K562 (cell line): ENCODE results near the gene SLC13A3. TPM values are rescaled to one million over a fixed set of nuclear protein-coding genes. Genes with fewer than 3 reads are reported as not detected.

Source experiments
- ATAC-seq: fragments of 200-7000 bp; cut with Tn5 transposase; 3 replicates; pipeline ENCODE4 v1.9.1; 2020; ENCODE audit warnings: moderate library complexity
- BruUV-seq: library from RNA; stranded (reverse); fragments of 400-500 nt; replicated peaks from 2 replicates; lab custom pipeline; 2021; lab: Mats Ljungman, UMichigan
- CTCF ChIA-PET: fragments of 300-600 bp; formaldehyde crosslinking; extraction: SDS; loops from one replicate; lab custom pipeline; 2021; ENCODE audit warnings: low intra/inter-chr PET ratio; lab: Yijun Ruan, JAX
- POLR2A ChIA-PET: fragments of 300-600, 350-650 bp; sonication (Branson Sonifier 250); formaldehyde crosslinking; extraction: SDS; loops from one replicate; lab custom pipeline; 2021; ENCODE audit warnings: antibody characterized with exemption, inconsistent platforms; lab: Yijun Ruan, JAX
- DNase-seq, 4 experiments: peaks; one replicate each; pipeline versions ENCODE4 v3.0.0 to v3.0.0-alpha.2; 2011 to 2018; ENCODE audit warnings: low spot score in 3 of 4, mixed read lengths in 3 of 4; ENCODE audit errors: extremely low read depth in 1 of 4
- FAIRE-seq: peaks from 2 replicates; lab custom pipeline; 2011; peaks lifted over from hg19 to GRCh38; lab: Jason Lieb, UNC
- H2AFZ ChIP-seq: 2 replicates; pipeline ENCODE4 v1.6.0; 2011; ENCODE audit warnings: low read depth, low read length, control low read depth, inconsistent platforms
- H3K27ac ChIP-seq: fragments of 200-600 bp; 3 replicates; pipeline ENCODE4 v1.8.0; 2011; ENCODE audit warnings: low read depth, mild to moderate bottlenecking, control low read depth, inconsistent platforms, low read length, moderate library complexity, mixed read lengths; ENCODE audit errors: extremely low read depth
- H3K27me3 ChIP-seq, 2 experiments: fragments of 300-600 bp in 1 of 2; 2 replicates in 1 of 2; 3 replicates in 1 of 2; pipeline versions ENCODE4 v1.6.0 to v1.8.0; 2011; ENCODE audit warnings: inconsistent platforms in 2 of 2, low read length in 2 of 2, mild to moderate bottlenecking in 1 of 2, mixed read lengths in 1 of 2, moderate library complexity in 1 of 2; ENCODE audit not compliant: control insufficient read depth in 2 of 2, insufficient read depth in 2 of 2
- H3K36me3 ChIP-seq: fragments of 300-600 bp; 3 replicates; pipeline ENCODE4 v1.8.0; 2011; ENCODE audit warnings: mild to moderate bottlenecking, low read length, inconsistent platforms; ENCODE audit not compliant: control insufficient read depth, insufficient read depth
- H3K4me1 ChIP-seq, 2 experiments: fragments of 200-600 bp in 1 of 2; replicated peaks in 1 of 2; 2 replicates in 1 of 2; 3 replicates in 1 of 2; pipeline versions ENCODE4 v1.5.1 to v1.8.0; 2011; ENCODE audit warnings: inconsistent platforms in 2 of 2, low read length in 2 of 2, mild to moderate bottlenecking in 1 of 2, mixed read lengths in 1 of 2, moderate library complexity in 1 of 2; ENCODE audit not compliant: control insufficient read depth in 2 of 2, insufficient read depth in 2 of 2
- H3K4me2 ChIP-seq: 2 replicates; pipeline ENCODE4 v1.6.1; 2011; ENCODE audit warnings: low read length, control low read depth, inconsistent platforms, mixed read lengths; ENCODE audit not compliant: insufficient read depth
- H3K4me3 ChIP-seq: fragments of 200-600 bp; sonication (generic), shearing (Covaris generic); 2 replicates; pipeline ENCODE4 v1.5.1; 2016; ENCODE audit warnings: control low read depth, inconsistent platforms
- H3K79me2 ChIP-seq: fragments of 200-600 bp; 3 replicates; pipeline ENCODE4 v1.8.0; 2011; ENCODE audit warnings: low read length, inconsistent platforms; ENCODE audit not compliant: control insufficient read depth, insufficient read depth
- H3K9ac ChIP-seq, 2 experiments: 2 replicates each; pipeline versions ENCODE4 v1.6.0 to v1.6.1; 2011; ENCODE audit warnings: low read depth in 2 of 2, low read length in 2 of 2, control low read depth in 1 of 2, inconsistent platforms in 1 of 2, mild to moderate bottlenecking in 1 of 2, mixed read lengths in 1 of 2; ENCODE audit not compliant: insufficient read depth in 1 of 2
- H3K9me1 ChIP-seq: one replicate; pipeline ENCODE4 v1.6.0; 2011; ENCODE audit warnings: inconsistent platforms, mild to moderate bottlenecking, low read length, moderate library complexity; ENCODE audit not compliant: control insufficient read depth, insufficient read depth
- H3K9me3 ChIP-seq: replicated peaks from 2 replicates; pipeline ENCODE4 v1.5.1; 2011; ENCODE audit warnings: low read depth, low read length, inconsistent platforms; ENCODE audit not compliant: control insufficient read depth, insufficient read depth
- H4K20me1 ChIP-seq: replicated peaks from 2 replicates; pipeline ENCODE4 v1.6.1; 2011; ENCODE audit warnings: low read length, inconsistent platforms, mixed read lengths; ENCODE audit not compliant: control insufficient read depth, insufficient read depth
- CEBPB ChIP-seq: fragments of 450-650 bp; IDR thresholded peaks from 2 replicates; pipeline ENCODE4 v1.6.1; 2016; ENCODE audit warnings: missing genetic modification characterization, missing compliant biosample characterization
- CEBPG ChIP-seq, 3 experiments: fragments of 200-800 bp in 1 of 3; sonication (Bioruptor generic) in 1 of 3; sonication (generic) in 1 of 3; formaldehyde crosslinking in 1 of 3; IDR thresholded peaks in 2 of 3; conservative IDR thresholded peaks in 1 of 3; 2 replicates each; pipeline versions ENCODE4 v1.6.1 to v1.8.0; 2016 to 2022; ENCODE audit warnings: missing compliant biosample characterization in 2 of 3, missing genetic modification characterization in 2 of 3, mild to moderate bottlenecking in 1 of 3, missing genetic modification reagents in 1 of 3
- MTF1 ChIP-seq: fragments of 250-450 bp; sonication (Bioruptor Pico); IDR thresholded peaks from 2 replicates; pipeline ENCODE4 v1.9.0; 2021; ENCODE audit warnings: moderate library complexity, mild to moderate bottlenecking, inconsistent platforms, borderline replicate concordance
- OTX1 ChIP-seq: fragments of 450-650 bp; formaldehyde crosslinking; IDR thresholded peaks from 2 replicates; pipeline ENCODE4 v1.4.0; 2022; ENCODE audit warnings: mild to moderate bottlenecking
- RAD51 ChIP-seq: fragments of 450-650 bp; IDR thresholded peaks from 2 replicates; pipeline ENCODE4 v1.7.1; 2016; ENCODE audit warnings: low read depth, mild to moderate bottlenecking, borderline replicate concordance
- ZNF445 ChIP-seq: fragments of 250-450 bp; sonication (Bioruptor Pico); IDR thresholded peaks from 2 replicates; pipeline ENCODE4 v1.4.0; 2020; ENCODE audit warnings: low read depth, mild to moderate bottlenecking, moderate library complexity
- WGBS: fragments of 100-300 bp; shearing (Covaris generic); methylation state at CpG from one replicate; pipeline ENCODE4 v1.1.6; 2016; ENCODE audit warnings: low coverage, mixed read lengths; ENCODE audit not compliant: insufficient coverage; ENCODE audit errors: missing lambda C conversion rate; 5-methylcytosine and 5-hydroxymethylcytosine counted together
- in situ Hi-C: fragments of 300-500 bp; cut with MboI; formaldehyde crosslinking; loops from 4 replicates; pipeline ENCODE4 v1.15.0; 2018; ENCODE audit warnings: inconsistent platforms, mixed read lengths
- intact Hi-C: fragments of 100-400 bp; cut with micrococcal nuclease; formaldehyde crosslinking; loops from 2 replicates; pipeline ENCODE4 v1.14.2; 2022
- polyA plus RNA-seq, 8 experiments: library from polyadenylated mRNA; depleted of rRNA in 4 of 8; stranded (reverse) in 5 of 8; unstranded in 3 of 8; fragments of >200 nt; fragmentation: Nextera tagmentation in 2 of 8; fragmentation: Illumina TruSeq in 1 of 8; extraction: Ambion mirVana in 2 of 8; extraction: Trizol in 1 of 8; gene quantifications; 2 replicates each; pipeline versions ENCODE4 v1.2.1 to v1.2.3, GENCODE V29; 2011 to 2014; ENCODE audit warnings: inconsistent platforms in 1 of 8, missing spikeins in 1 of 8
- total RNA-seq, 7 experiments: library from RNA; depleted of rRNA in 6 of 7; stranded (reverse); fragments of >200 nt in 6 of 7; fragmentation: Illumina TruSeq in 2 of 7; extraction: Trizol in 2 of 7; gene quantifications; 2 replicates each; pipeline versions ENCODE4 v1.2.1 to v1.2.3, GENCODE V29; 2011 to 2021; ENCODE audit warnings: low replicate concordance in 1 of 7
- TF ChIP-seq, protein P1 (sequence below), 3 experiments: IDR thresholded peaks in 2 of 3; conservative IDR thresholded peaks in 1 of 3; 2 replicates each; pipeline ENCODE4 v1.5.1; 2011 to 2012; ENCODE audit warnings: low read length in 3 of 3, mild to moderate bottlenecking in 3 of 3, control low read depth in 2 of 3, improper control_type of control experiment in 1 of 3, inconsistent platforms in 1 of 3, low read depth in 1 of 3, mixed read lengths in 1 of 3, moderate library complexity in 1 of 3; ENCODE audit not compliant: insufficient read depth in 2 of 3

SLC13A3 gene
- total and polyA plus RNA-seq, 9 of the 15 experiments (the other 6 are each of a cell fraction or from before 2014, with no cell fraction given), result 5.5 to 16.4 (median 8.5) TPM

DNA sequence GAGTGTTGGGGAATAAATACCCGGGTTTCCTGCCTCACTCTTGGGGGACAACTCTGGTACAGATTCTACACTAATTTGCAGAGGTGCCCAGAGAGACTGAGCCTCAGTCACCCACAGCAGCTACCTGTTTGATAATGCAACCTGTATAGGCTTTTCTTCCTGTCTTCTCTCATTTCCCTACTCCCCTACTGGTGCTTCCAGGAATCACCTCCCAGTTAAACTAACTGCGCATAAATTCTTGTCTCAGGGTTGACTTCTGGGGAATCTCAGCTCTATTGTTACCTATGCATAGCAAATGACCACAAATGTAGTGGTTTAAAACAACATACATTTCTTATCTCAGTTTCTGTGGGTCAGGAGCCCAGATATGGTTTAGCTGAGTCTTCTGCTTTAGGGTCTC lies 112.1 kb downstream of the SLC13A3 start:
- POLR2A ChIA-PET, result no interaction called here
- Histone ChIP-seq H4K20me1 (no peaks in the 10 kb centered on the region), H3K36me3 (no peaks in the 10 kb centered on the region), H3K9me3 (no peaks in the 10 kb centered on the region), H3K4me2 (no peak overlapping the region), H2AFZ (no peak overlapping the region), H3K4me3 (no peak overlapping the region), H3K79me2 (no peaks in the 10 kb centered on the region), H3K27ac (no peak overlapping the region), H3K4me1 (peaks cover 0 to 5% of the 10 kb centered on the region in 2 experiments; a peak in 1 of 5 replicates), H3K9me1 (no peaks in the 10 kb centered on the region), H3K9ac (no peak overlapping the region), H3K27me3 (peaks cover 16 to 24% of the 10 kb centered on the region in 2 experiments; a peak in 4 of 5 replicates)
- CTCF ChIA-PET, result no interaction called here
- intact Hi-C loops, result no loop called here
- ATAC-seq, result no peak
- TF ChIP-seq, protein P1, sequence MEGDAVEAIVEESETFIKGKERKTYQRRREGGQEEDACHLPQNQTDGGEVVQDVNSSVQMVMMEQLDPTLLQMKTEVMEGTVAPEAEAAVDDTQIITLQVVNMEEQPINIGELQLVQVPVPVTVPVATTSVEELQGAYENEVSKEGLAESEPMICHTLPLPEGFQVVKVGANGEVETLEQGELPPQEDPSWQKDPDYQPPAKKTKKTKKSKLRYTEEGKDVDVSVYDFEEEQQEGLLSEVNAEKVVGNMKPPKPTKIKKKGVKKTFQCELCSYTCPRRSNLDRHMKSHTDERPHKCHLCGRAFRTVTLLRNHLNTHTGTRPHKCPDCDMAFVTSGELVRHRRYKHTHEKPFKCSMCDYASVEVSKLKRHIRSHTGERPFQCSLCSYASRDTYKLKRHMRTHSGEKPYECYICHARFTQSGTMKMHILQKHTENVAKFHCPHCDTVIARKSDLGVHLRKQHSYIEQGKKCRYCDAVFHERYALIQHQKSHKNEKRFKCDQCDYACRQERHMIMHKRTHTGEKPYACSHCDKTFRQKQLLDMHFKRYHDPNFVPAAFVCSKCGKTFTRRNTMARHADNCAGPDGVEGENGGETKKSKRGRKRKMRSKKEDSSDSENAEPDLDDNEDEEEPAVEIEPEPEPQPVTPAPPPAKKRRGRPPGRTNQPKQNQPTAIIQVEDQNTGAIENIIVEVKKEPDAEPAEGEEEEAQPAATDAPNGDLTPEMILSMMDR (IDR thresholded peaks at IDR 0.05 in 2 of 3, conservative IDR thresholded peaks at IDR 0.05 in 1 of 3; ENCODE audit: insufficient read depth in 2 of 3, low read depth in 1 of 3, low read length in 3 of 3), result peak in 1 of 3 experiments; percentile 10; a peak in 1 of 6 replicates
- TF ChIP-seq MTF1, result no peak
- TF ChIP-seq OTX1 (CRISPR knock-in tag), result no peak
- BruUV-seq, result no TSS peak
- no peak for FAIRE-seq
- WGBS, result 9% methylated on average over 2 of the region's 2 CpGs
- no peak for DNase-seq
- in situ Hi-C loops, result no loop called here

DNA sequence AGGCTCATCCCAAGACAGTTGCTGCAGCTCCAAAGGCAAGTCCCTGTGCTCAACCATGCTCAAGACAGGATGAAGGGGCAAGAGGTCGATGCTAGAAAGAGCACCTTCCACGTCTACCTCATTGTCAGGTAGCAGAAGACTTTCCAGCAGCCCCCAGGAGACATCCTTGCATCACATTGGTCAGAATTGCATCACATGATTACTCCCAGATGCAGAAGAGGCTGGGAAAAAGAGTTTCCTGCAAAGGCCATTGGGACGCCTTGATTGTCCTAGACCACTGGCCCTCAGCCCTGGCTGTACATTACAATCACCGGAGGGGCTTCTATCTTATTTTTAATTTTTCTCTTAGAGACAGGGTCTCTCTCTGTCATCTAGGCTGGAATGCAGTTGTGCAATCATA lies 120.6 kb downstream of the SLC13A3 start:
- H3K4me1 ChIP-seq, result no peaks in the 10 kb centered on the region
- no peak overlapping the region for H3K4me2 ChIP-seq
- ChIA-PET CTCF (no interaction called here), POLR2A (no interaction called here)
- H3K9me1 ChIP-seq, result no peaks in the 10 kb centered on the region
- H3K4me3 ChIP-seq, result no peak overlapping the region
- no peak overlapping the region for H3K27ac ChIP-seq
- FAIRE-seq (no peak), DNase-seq (no peak), ATAC-seq (no peak)
- H3K36me3 ChIP-seq, result no peaks in the 10 kb centered on the region
- H2AFZ ChIP-seq, result no peak overlapping the region
- WGBS, result 1% methylated on average over 4 of the region's 4 CpGs
- no peak overlapping the region for H3K9ac ChIP-seq
- no peaks in the 10 kb centered on the region for H3K9me3 ChIP-seq
- no peaks in the 10 kb centered on the region for H3K79me2 ChIP-seq
- TF ChIP-seq CEBPB (peak; percentile 54; the same call in 1 of the 2 replicates), RAD51 (no peak), ZNF445 (CRISPR knock-in tag) (no peak), CEBPG (CRISPR knock-in tag; IDR thresholded peaks at IDR 0.05) (peak; percentile 20; the same call in 1 of the 2 replicates), CEBPG (tag; conservative IDR thresholded peaks at IDR 0.05 in 1 of 2, IDR thresholded peaks at IDR 0.05 in 1 of 2) (peak; percentile 52; a peak in 1 of 4 replicates)
- H4K20me1 ChIP-seq, result no peaks in the 10 kb centered on the region; the same call in 1 of the 2 replicates
- in situ Hi-C loops, result no loop called here
- H3K27me3 ChIP-seq, result peaks cover 0 to 8% of the 10 kb centered on the region in 2 experiments; a peak in 1 of 5 replicates
- intact Hi-C loops, result no loop called here
- no TSS peak for BruUV-seq
